Ovary (tissue), 9 donors: ENCODE results near the gene SYN1. TPM values are rescaled to one million over a fixed set of nuclear protein-coding genes. Genes with fewer than 3 reads are reported as not detected.

ENCODE experiments used
- DNase-seq, 5 donors: peaks; one replicate each; pipeline ENCODE4 v3.0.0-alpha.2; 2019 to 2020
- H3K27ac ChIP-seq, 2 donors: fragments of 200-600 bp; one replicate each; pipeline versions ENCODE4 v1.5.1 to v1.8.0; 2019 to 2022
- H3K27me3 ChIP-seq: fragments of 200-600 bp; one replicate; pipeline ENCODE4 v1.8.0; 2022
- H3K36me3 ChIP-seq: fragments of 200-600 bp; sonication (generic); one replicate; pipeline ENCODE4 v1.5.1; 2019
- H3K4me1 ChIP-seq: one replicate; pipeline ENCODE4 v1.8.1; 2013; ENCODE audit warnings: mild to moderate bottlenecking, moderate library complexity; ENCODE audit not compliant: insufficient read depth
- H3K4me3 ChIP-seq: fragments of 200-600 bp; sonication (generic); one replicate; pipeline ENCODE4 v1.5.1; 2017
- H3K9me3 ChIP-seq, 2 donors: fragments of 200-600 bp in 1 of 2; sonication (generic) in 1 of 2; one replicate each; pipeline versions ENCODE4 v1.5.1 to v1.8.1; 2013 to 2019; ENCODE audit warnings: mild to moderate bottlenecking in 1 of 2, moderate library complexity in 1 of 2
- EP300 ChIP-seq: sonication (generic); formaldehyde crosslinking; IDR thresholded peaks from one replicate; pipeline ENCODE4 v1.6.1; 2017; ENCODE audit warnings: antibody characterized with exemption
- POLR2A ChIP-seq: fragments of 450-650 bp; IDR thresholded peaks from one replicate; pipeline ENCODE4 v1.6.1; 2017; ENCODE audit warnings: antibody characterized with exemption, mild to moderate bottlenecking, moderate library complexity
- WGBS, 3 donors: extraction: QIAGEN DNeasy Blood & Tissue Kit in 1 of 3; methylation state at CpG; one replicate each; pipeline versions ENCODE4 v1.1.5 to v1.1.7; 2013 to 2017; 5-methylcytosine and 5-hydroxymethylcytosine counted together
- intact Hi-C, 4 donors: fragments of 100-400 bp; cut with DNase I; formaldehyde crosslinking; loops; one replicate each; pipeline versions ENCODE4 v1.11.0 to v1.15.1; 2022 to 2023
- polyA plus RNA-seq, 2 donors: library from polyadenylated mRNA; stranded (reverse); fragments of 200-250 nt in 1 of 2; fragments of 350-450 nt in 1 of 2; fragmentation: Illumina TruSeq in 1 of 2; extraction: RNeasy Lipid Tissue Mini Kit (QIAGEN cat#74804) in 1 of 2; gene quantifications; one replicate each; pipeline ENCODE4 v1.2.3, GENCODE V29; 2013 to 2014
- total RNA-seq, 7 donors: library from RNA; depleted of rRNA in 2 of 7; stranded (reverse); fragments of >200 nt in 2 of 7; fragmentation: NEBNext Ultra II Directional in 3 of 7; extraction: Animal tissue kit (Norgen Biotek cat#: 25700) in 3 of 7; gene quantifications; one replicate each; pipeline versions ENCODE4 v1.1.0 to v1.2.4, GENCODE V29; 2016 to 2023
- TF ChIP-seq, protein P1 (sequence below), 3 donors: fragments of 450-650 bp in 2 of 3; fragments of 200-600 bp in 1 of 3; IDR thresholded peaks; one replicate each; pipeline versions ENCODE4 v1.5.1 to v1.8.0; 2016 to 2022; ENCODE audit warnings: antibody characterized with exemption in 3 of 3, mild to moderate bottlenecking in 1 of 3
- donor health status: DM: no; HTN: no; CAD: no; lungs with moderate emphysema.
- donor health status: DM: no; HTN: no; CAD: no.
- donor health status: Bipolar disorder and iron deficiency.
- donor health status: DM: yes; HTN: yes; CAD: no.
- donor health status: DM: no; HTN: no; CAD: no.
- donor health status: DM: yes; HTN: yes; CAD: no.

The SYN1 gene
- total and polyA plus RNA-seq, 9 donors, result 0.69 to 12.6 (median 2.4) TPM

DNA sequence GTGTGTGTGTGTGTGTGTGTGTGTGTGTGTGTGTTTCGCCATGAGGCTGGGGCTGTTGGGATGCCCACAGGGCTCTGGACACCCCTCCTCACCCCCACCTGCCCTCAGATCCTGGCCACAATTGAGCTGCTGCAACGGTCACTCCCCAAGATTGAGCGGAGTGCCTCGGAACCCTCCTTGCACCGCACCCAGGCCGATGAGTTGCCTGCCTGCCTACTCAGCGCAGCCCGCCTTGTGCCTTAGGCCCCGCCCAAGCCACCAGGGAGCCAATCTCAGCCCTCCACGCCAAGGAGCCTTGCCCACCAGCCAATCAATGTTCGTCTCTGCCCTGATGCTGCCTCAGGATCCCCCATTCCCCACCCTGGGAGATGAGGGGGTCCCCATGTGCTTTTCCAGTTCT is 48.4 kb downstream of the SYN1 start:
- H3K4me3 ChIP-seq, result no peak overlapping the region
- WGBS, 3 donors, result 84 to 94% (median 88%) methylated on average over 11 of the region's 11 CpGs
- no peaks in the 10 kb centered on the region for H3K36me3 ChIP-seq
- no peaks in the 10 kb centered on the region for H3K9me3 ChIP-seq
- H3K27ac ChIP-seq, result no peak overlapping the region
- no peak for DNase-seq
- H3K27me3 ChIP-seq, result no peaks in the 10 kb centered on the region
- H3K4me1 ChIP-seq, result peaks cover 5% of the 10 kb centered on the region
- intact Hi-C loops, result loop anchor here in 2 of 4 donors (10.0 kb wide), 2 partner anchors 56 to 74 kb away; no protein-coding TSS in a partner anchor
- no peak for TF ChIP-seq EP300
- TF ChIP-seq, protein P1, sequence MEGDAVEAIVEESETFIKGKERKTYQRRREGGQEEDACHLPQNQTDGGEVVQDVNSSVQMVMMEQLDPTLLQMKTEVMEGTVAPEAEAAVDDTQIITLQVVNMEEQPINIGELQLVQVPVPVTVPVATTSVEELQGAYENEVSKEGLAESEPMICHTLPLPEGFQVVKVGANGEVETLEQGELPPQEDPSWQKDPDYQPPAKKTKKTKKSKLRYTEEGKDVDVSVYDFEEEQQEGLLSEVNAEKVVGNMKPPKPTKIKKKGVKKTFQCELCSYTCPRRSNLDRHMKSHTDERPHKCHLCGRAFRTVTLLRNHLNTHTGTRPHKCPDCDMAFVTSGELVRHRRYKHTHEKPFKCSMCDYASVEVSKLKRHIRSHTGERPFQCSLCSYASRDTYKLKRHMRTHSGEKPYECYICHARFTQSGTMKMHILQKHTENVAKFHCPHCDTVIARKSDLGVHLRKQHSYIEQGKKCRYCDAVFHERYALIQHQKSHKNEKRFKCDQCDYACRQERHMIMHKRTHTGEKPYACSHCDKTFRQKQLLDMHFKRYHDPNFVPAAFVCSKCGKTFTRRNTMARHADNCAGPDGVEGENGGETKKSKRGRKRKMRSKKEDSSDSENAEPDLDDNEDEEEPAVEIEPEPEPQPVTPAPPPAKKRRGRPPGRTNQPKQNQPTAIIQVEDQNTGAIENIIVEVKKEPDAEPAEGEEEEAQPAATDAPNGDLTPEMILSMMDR (IDR thresholded peaks at IDR 0.05), result no peak
- TF ChIP-seq POLR2A, result no peak

DNA sequence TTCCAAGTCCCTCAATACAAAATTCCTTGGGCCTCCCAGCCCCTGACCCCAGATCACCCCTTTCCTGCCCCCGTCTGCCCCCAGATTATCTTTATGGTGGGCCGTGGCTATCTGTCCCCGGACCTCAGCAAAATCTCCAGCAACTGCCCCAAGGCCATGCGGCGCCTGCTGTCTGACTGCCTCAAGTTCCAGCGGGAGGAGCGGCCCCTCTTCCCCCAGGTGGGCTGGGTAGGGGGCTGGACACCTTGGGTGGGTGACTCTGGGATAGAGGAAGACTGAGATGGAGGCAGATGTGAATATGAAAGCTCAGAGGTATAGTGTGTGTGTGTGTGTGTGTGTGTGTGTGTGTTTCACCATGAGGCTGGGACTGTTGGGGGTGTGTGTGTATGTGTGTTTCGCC is 48.9 kb downstream of the SYN1 start:
- intact Hi-C loops, result loop anchor here in 2 of 4 donors (10.0 kb wide), 2 partner anchors 56 to 74 kb away; no protein-coding TSS in a partner anchor
- no peak for DNase-seq
- H3K4me3 ChIP-seq, result no peak overlapping the region
- TF ChIP-seq POLR2A, result no peak
- TF ChIP-seq, protein P1 (IDR thresholded peaks at IDR 0.05), result no peak
- TF ChIP-seq EP300, result no peak
- peaks cover 5% of the 10 kb centered on the region for H3K4me1 ChIP-seq
- 78 to 82% (median 80%) methylated on average over 8 of the region's 8 CpGs for WGBS, 3 donors
- no peaks in the 10 kb centered on the region for H3K36me3 ChIP-seq
- H3K9me3 ChIP-seq, result no peaks in the 10 kb centered on the region
- no peaks in the 10 kb centered on the region for H3K27me3 ChIP-seq
- H3K27ac ChIP-seq, result no peak overlapping the region

DNA sequence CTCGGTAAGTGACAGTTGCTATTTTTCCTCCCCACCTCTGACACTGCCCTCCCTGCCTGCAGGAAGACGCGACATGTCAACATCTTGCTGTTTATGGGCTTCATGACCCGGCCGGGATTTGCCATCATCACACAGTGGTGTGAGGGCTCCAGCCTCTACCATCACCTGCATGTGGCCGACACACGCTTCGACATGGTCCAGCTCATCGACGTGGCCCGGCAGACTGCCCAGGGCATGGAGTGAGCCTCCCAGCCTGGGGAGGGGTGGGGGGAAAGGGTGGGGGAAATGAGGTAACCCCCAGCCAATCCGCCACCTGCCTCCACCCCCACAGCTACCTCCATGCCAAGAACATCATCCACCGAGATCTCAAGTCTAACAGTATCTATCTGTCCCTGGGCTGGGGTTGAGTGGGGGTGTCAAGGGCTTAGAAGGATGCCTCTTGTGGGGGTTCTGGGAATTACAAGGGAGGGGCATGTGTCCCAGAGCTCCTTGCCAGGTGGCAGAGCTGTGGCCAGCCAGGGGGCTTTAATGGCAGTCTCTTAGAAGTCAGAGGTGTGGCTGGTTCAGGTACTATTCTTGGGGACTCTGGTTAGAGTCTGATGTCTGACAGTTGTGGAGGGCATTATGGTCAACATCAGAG is 50.9 kb downstream of the SYN1 start:
- intact Hi-C loops, result no loop called here
- Histone ChIP-seq H3K9me3 (no peaks in the 10 kb centered on the region), H3K27me3 (no peaks in the 10 kb centered on the region), H3K36me3 (no peaks in the 10 kb centered on the region), H3K4me1 (peaks cover 5% of the 10 kb centered on the region), H3K4me3 (no peak overlapping the region), H3K27ac (no peak overlapping the region)
- no peak for DNase-seq
- no peak for TF ChIP-seq EP300
- TF ChIP-seq, protein P1 (IDR thresholded peaks at IDR 0.05), result no peak
- no peak for TF ChIP-seq POLR2A
- 90 to 92% (median 91%) methylated on average over 13 of the region's 13 CpGs for WGBS, 3 donors

DNA sequence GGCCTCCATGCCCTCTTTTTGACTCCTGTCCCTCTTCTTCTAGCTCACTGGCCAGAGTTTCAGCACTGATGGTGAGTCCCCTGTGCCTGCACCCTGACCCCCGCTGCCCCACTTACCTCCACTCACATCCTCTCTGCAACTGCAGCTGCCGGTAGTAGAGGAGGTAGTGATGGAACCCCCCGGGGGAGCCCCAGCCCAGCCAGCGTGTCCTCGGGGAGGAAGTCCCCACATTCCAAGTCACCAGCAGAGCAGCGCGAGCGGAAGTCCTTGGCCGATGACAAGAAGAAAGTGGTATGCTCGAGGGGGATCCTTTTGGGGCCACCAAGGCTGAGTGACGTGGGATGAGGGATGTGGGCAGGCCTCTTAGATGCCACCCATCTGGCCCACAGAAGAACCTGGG is 52.8 kb downstream of the SYN1 start:
- Histone ChIP-seq H3K27me3 (no peaks in the 10 kb centered on the region), H3K4me3 (no peak overlapping the region), H3K27ac (no peak overlapping the region), H3K36me3 (no peaks in the 10 kb centered on the region), H3K9me3 (no peaks in the 10 kb centered on the region), H3K4me1 (no peaks in the 10 kb centered on the region)
- 83 to 88% (median 86%) methylated on average over 11 of the region's 11 CpGs for WGBS, 3 donors
- TF ChIP-seq POLR2A (no peak), EP300 (no peak)
- TF ChIP-seq, protein P1 (IDR thresholded peaks at IDR 0.05), result no peak
- intact Hi-C loops, result no loop called here
- DNase-seq, result no peak
